HCT116 (cell line): ENCODE data around the gene ACBD6. TPM values are rescaled to one million over a fixed set of nuclear protein-coding genes. Genes with fewer than 3 reads are reported as not detected.

Experiments
- ATAC-seq: fragments of 200-7000 bp; cut with Tn5 transposase; 2 replicates; pipeline ENCODE4 v1.9.1; 2020; ENCODE audit warnings: mild to moderate bottlenecking, moderate library complexity
- BruUV-seq: library from RNA; stranded (reverse); fragments of 400-500 nt; replicated peaks from 2 replicates; lab custom pipeline; 2021; lab: Mats Ljungman, UMichigan
- CTCF ChIA-PET: fragments of 300-600 bp; sonication (Branson Sonifier 250); formaldehyde crosslinking; loops from one replicate; lab custom pipeline; 2021; ENCODE audit warnings: antibody characterized with exemption; lab: Charles Lee
- POLR2A ChIA-PET: fragments of 300-600, 350-600 bp; sonication (Branson Sonifier 250); formaldehyde crosslinking; loops from one replicate; lab custom pipeline; 2021; ENCODE audit warnings: antibody characterized with exemption; lab: Charles Lee
- RAD21 ChIA-PET, 2 experiments: fragments of 300-600 bp; sonication (Branson Sonifier 250); formaldehyde crosslinking; loops; one replicate each; lab custom pipeline; 2023; ENCODE audit warnings: low total read pairs in 2 of 2; ENCODE audit not compliant: uncharacterized antibody in 2 of 2, unreplicated experiment in 2 of 2, low non-redundant PET in 1 of 2; lab: Charles Lee
- DNase-seq: peaks from one replicate; pipeline ENCODE4 v3.0.0-alpha.2; 2010; ENCODE audit warnings: low read depth, low spot score
- H2AFZ ChIP-seq: fragments of 200-600 bp; shearing (Covaris generic), sonication (generic); 2 replicates; pipeline ENCODE4 v1.6.1; 2017; ENCODE audit warnings: low read depth, mixed run types, mixed read lengths, antibody characterized with exemption, low read length; ENCODE audit not compliant: poor library complexity, severe bottlenecking
- H3K27ac ChIP-seq: 2 replicates; pipeline ENCODE4 v1.5.1; 2012; ENCODE audit warnings: low read depth, low read length
- H3K27me3 ChIP-seq: fragments of 200-600 bp; sonication (generic); 2 replicates; pipeline ENCODE4 v1.6.1; 2016; ENCODE audit warnings: mixed run types, low read length, mixed read lengths; ENCODE audit not compliant: insufficient read depth
- H3K36me3 ChIP-seq, 2 experiments: fragments of 200-500 bp in 1 of 2; fragments of 200-600 bp in 1 of 2; sonication (Bioruptor generic) in 1 of 2; sonication (generic) in 1 of 2; 2 replicates each; pipeline versions ENCODE4 v1.5.1 to v1.6.1; 2014 to 2016; ENCODE audit warnings: low read length in 2 of 2, inconsistent platforms in 1 of 2, mixed read lengths in 1 of 2, mixed run types in 1 of 2; ENCODE audit not compliant: insufficient read depth in 2 of 2, control insufficient read depth in 1 of 2
- H3K4me1 ChIP-seq, 2 experiments: fragments of 200-600 bp in 1 of 2; sonication (generic) in 1 of 2; 2 replicates each; pipeline versions ENCODE4 v1.5.1 to v1.6.1; 2012 to 2017; ENCODE audit warnings: low read length in 2 of 2, inconsistent platforms in 1 of 2, mild to moderate bottlenecking in 1 of 2, mixed read lengths in 1 of 2, mixed run types in 1 of 2, moderate library complexity in 1 of 2; ENCODE audit not compliant: insufficient read depth in 2 of 2, control insufficient read depth in 1 of 2
- H3K4me2 ChIP-seq: fragments of 200-600 bp; sonication (generic); 2 replicates; pipeline ENCODE4 v1.6.1; 2017; ENCODE audit warnings: mixed run types, low read length, mixed read lengths
- H3K4me3 ChIP-seq, 2 experiments: fragments of 200-600 bp in 1 of 2; sonication (generic) in 1 of 2; replicated peaks in 1 of 2; 2 replicates each; pipeline ENCODE4 v1.5.1; 2011 to 2016; ENCODE audit warnings: low read length in 2 of 2, control low read depth in 1 of 2, low read depth in 1 of 2, mild to moderate bottlenecking in 1 of 2, mixed read lengths in 1 of 2, mixed run types in 1 of 2
- H3K79me2 ChIP-seq: fragments of 200-600 bp; sonication (generic); 2 replicates; pipeline ENCODE4 v1.6.1; 2017; ENCODE audit warnings: mild to moderate bottlenecking, mixed run types, low read length, moderate library complexity, mixed read lengths; ENCODE audit not compliant: insufficient read depth
- H3K9ac ChIP-seq: fragments of 200-600 bp; sonication (generic); 2 replicates; pipeline ENCODE4 v1.6.1; 2016; ENCODE audit warnings: low read length, mixed read lengths
- H3K9me2 ChIP-seq: fragments of 200-600 bp; sonication (generic), shearing (Covaris generic); 2 replicates; pipeline ENCODE4 v1.6.1; 2017; ENCODE audit warnings: mixed run types, mild to moderate bottlenecking, moderate library complexity; ENCODE audit not compliant: insufficient read depth
- H3K9me3 ChIP-seq, 2 experiments: fragments of 200-500 bp in 1 of 2; fragments of 200-600 bp in 1 of 2; sonication (Bioruptor generic) in 1 of 2; sonication (generic) in 1 of 2; 2 replicates each; pipeline ENCODE4 v1.6.1; 2014 to 2017; ENCODE audit warnings: low read length in 2 of 2, mixed read lengths in 2 of 2, inconsistent platforms in 1 of 2, low read depth in 1 of 2, mild to moderate bottlenecking in 1 of 2, mixed run types in 1 of 2, moderate library complexity in 1 of 2; ENCODE audit not compliant: control insufficient read depth in 1 of 2, insufficient read depth in 1 of 2
- H4K20me1 ChIP-seq: fragments of 200-600 bp; sonication (generic), shearing (Covaris generic); 2 replicates; pipeline ENCODE4 v1.6.1; 2017; ENCODE audit warnings: mixed run types, mild to moderate bottlenecking, moderate library complexity; ENCODE audit not compliant: insufficient read depth
- CBX3 ChIP-seq: IDR thresholded peaks from 2 replicates; pipeline ENCODE4 v1.6.1; 2012; ENCODE audit warnings: low read depth
- EZH2 ChIP-seq: fragments of 200-600 bp; sonication (generic); IDR thresholded peaks from 2 replicates; pipeline ENCODE4 v1.6.1; 2017; ENCODE audit warnings: antibody characterized with exemption, mixed run types
- EZH2phosphoT487 ChIP-seq: fragments of 200-600 bp; IDR thresholded peaks from 2 replicates; pipeline ENCODE4 v1.6.1; 2018; ENCODE audit warnings: antibody characterized with exemption, borderline replicate concordance
- FOSL1 ChIP-seq: IDR thresholded peaks from 2 replicates; pipeline ENCODE4 v1.6.1; 2012; ENCODE audit warnings: low read depth
- MAX ChIP-seq: IDR thresholded peaks from 2 replicates; pipeline ENCODE4 v1.6.1; 2012
- POLR2A ChIP-seq: IDR thresholded peaks from 2 replicates; pipeline ENCODE4 v1.7.0; 2011; ENCODE audit warnings: borderline replicate concordance; ENCODE audit not compliant: insufficient read depth, insufficient read length; ENCODE audit errors: extremely low read depth
- POLR2AphosphoS5 ChIP-seq: IDR thresholded peaks from 2 replicates; pipeline ENCODE4 v1.6.1; 2011; ENCODE audit warnings: mild to moderate bottlenecking, low read depth, low read length, moderate library complexity
- RAD21 ChIP-seq: IDR thresholded peaks from 2 replicates; pipeline ENCODE4 v1.6.1; 2012; ENCODE audit warnings: low read depth, mild to moderate bottlenecking
- SIN3A ChIP-seq: IDR thresholded peaks from 2 replicates; pipeline ENCODE4 v1.6.1; 2012; ENCODE audit warnings: low read depth
- SP1 ChIP-seq: IDR thresholded peaks from 2 replicates; pipeline ENCODE4 v1.6.1; 2012; ENCODE audit warnings: low read depth
- SRF ChIP-seq: IDR thresholded peaks from 2 replicates; pipeline ENCODE4 v1.6.1; 2012; ENCODE audit warnings: low read depth
- TCF7L2 ChIP-seq: IDR thresholded peaks from 2 replicates; pipeline ENCODE4 v1.7.0; 2011; ENCODE audit warnings: borderline replicate concordance, inconsistent platforms; ENCODE audit not compliant: insufficient read depth, insufficient read length; ENCODE audit errors: extremely low read depth
- YY1 ChIP-seq: IDR thresholded peaks from 2 replicates; pipeline ENCODE4 v1.6.1; 2011; ENCODE audit warnings: low read length, low read depth, moderate library complexity, mild to moderate bottlenecking; ENCODE audit not compliant: insufficient replicate concordance; ENCODE audit errors: extremely low read depth
- ZBTB33 ChIP-seq: IDR thresholded peaks from 2 replicates; pipeline ENCODE4 v1.6.1; 2011; ENCODE audit warnings: mild to moderate bottlenecking, low read length, moderate library complexity; ENCODE audit not compliant: insufficient replicate concordance; ENCODE audit errors: extremely low read depth
- ZFX ChIP-seq: fragments of 450-650 bp; IDR thresholded peaks from 2 replicates; pipeline ENCODE4 v1.6.1; 2017
- ZNF274 ChIP-seq: fragments of 200-500 bp; sonication (Bioruptor generic); IDR thresholded peaks from 2 replicates; pipeline ENCODE4 v1.6.1; 2014; ENCODE audit warnings: mild to moderate bottlenecking, low read depth, low read length, inconsistent platforms
- intact Hi-C: fragments of 100-400 bp; cut with micrococcal nuclease; formaldehyde crosslinking; loops from 2 replicates; pipeline ENCODE4 v1.10.0; 2022
- total RNA-seq: library from RNA; stranded (reverse); gene quantifications from one replicate; pipeline ENCODE4 v1.2.1, GENCODE V29; 2021; ENCODE audit not compliant: unreplicated experiment
- TF ChIP-seq, protein P1 (sequence below): IDR thresholded peaks from 2 replicates; pipeline ENCODE4 v1.6.1; 2012

ACBD6 gene
- total RNA-seq, 1 experiment from 2014 or later, result 43.2 TPM

- TF ChIP-seq ZBTB33 (no peak), TCF7L2 (no peak), POLR2A (no peak), EZH2phosphoT487 (no peak), YY1 (no peak), SIN3A (no peak), EZH2 (no peak), ZNF274 (no peak)
- TF ChIP-seq, protein P1, sequence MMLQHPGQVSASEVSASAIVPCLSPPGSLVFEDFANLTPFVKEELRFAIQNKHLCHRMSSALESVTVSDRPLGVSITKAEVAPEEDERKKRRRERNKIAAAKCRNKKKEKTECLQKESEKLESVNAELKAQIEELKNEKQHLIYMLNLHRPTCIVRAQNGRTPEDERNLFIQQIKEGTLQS, result no peak
Measured at GRCh38 chr1:180286417-180286816, 216.0 kb downstream of the ACBD6 start (continued).

DNA sequence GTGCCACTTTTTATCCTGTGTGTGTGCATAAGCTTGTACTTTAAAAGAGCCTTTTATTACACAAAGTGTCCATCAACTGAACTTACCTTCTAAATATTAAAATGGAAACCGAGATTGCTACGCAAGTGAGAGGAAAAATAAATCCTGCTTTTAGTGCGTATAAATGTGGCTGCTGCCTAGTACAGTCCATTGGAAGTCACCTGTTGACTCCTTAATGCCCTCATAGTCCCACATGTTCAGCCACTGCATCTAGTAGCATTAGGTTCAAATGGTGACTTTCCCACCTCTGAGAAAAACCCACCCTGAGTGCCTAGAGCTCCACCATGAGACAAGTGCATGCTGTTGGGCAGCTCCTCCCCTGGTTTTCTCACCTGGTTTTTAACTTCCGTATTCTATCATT is 219.3 kb downstream of the ACBD6 start:
- no peak overlapping the region for H3K4me3 ChIP-seq
- ChIA-PET RAD21 (interaction anchor here in 1 of 2 experiments (0.7 kb wide), 1 partner anchor 83 kb away, joined by 5 read pairs; no protein-coding TSS in a partner anchor), POLR2A (no interaction called here), CTCF (no interaction called here)
- no peaks in the 10 kb centered on the region for H3K9me3 ChIP-seq
- H3K4me2 ChIP-seq, result no peak overlapping the region
- H3K9ac ChIP-seq, result no peak overlapping the region
- ATAC-seq, result no peak
- BruUV-seq, result no TSS peak
- DNase-seq, result no peak
- H4K20me1 ChIP-seq, result no peaks in the 10 kb centered on the region; the same call in 1 of the 2 replicates
- no peak overlapping the region for H2AFZ ChIP-seq
- no peaks in the 10 kb centered on the region for H3K9me2 ChIP-seq
- no peaks in the 10 kb centered on the region for H3K79me2 ChIP-seq
- H3K27ac ChIP-seq, result no peak overlapping the region
- H3K36me3 ChIP-seq, result no peaks in the 10 kb centered on the region
- no peaks in the 10 kb centered on the region for H3K27me3 ChIP-seq
- no peaks in the 10 kb centered on the region for H3K4me1 ChIP-seq
- intact Hi-C loops, result no loop called here
- no peak for TF ChIP-seq SRF
- TF ChIP-seq EZH2phosphoT487, result no peak
- TF ChIP-seq SP1, result no peak
- TF ChIP-seq POLR2AphosphoS5, result no peak
- TF ChIP-seq ZNF274, result no peak
- TF ChIP-seq MAX, result no peak
- TF ChIP-seq RAD21, result no peak
- TF ChIP-seq SIN3A, result no peak
- no peak for TF ChIP-seq CBX3
- TF ChIP-seq ZFX, result no peak
- no peak for TF ChIP-seq EZH2
- TF ChIP-seq TCF7L2, result no peak
- no peak for TF ChIP-seq POLR2A
- no peak for TF ChIP-seq ZBTB33
- no peak for TF ChIP-seq FOSL1
